Subcutaneous adipose tissue (tissue), 4 donors: Measurements from ENCODE around the gene PHLPP2. TPM values are rescaled to one million over a fixed set of nuclear protein-coding genes. Genes with fewer than 3 reads are reported as not detected.

Source experiments
- total RNA-seq, 4 donors: library from RNA; depleted of rRNA; stranded (reverse); fragments of >200 nt; gene quantifications; one replicate each; pipeline ENCODE4 v1.1.0, GENCODE V29; 2016
- TF ChIP-seq, protein P1 (sequence below): fragments of 450-650 bp; IDR thresholded peaks from one replicate; pipeline ENCODE4 v1.5.1; 2016; ENCODE audit warnings: low read depth, mild to moderate bottlenecking, control low read depth, antibody characterized with exemption, moderate library complexity

The PHLPP2 gene
- total RNA-seq, 4 donors from 2014 or later = 9.0 to 12.1 (median 10.4) TPM

DNA sequence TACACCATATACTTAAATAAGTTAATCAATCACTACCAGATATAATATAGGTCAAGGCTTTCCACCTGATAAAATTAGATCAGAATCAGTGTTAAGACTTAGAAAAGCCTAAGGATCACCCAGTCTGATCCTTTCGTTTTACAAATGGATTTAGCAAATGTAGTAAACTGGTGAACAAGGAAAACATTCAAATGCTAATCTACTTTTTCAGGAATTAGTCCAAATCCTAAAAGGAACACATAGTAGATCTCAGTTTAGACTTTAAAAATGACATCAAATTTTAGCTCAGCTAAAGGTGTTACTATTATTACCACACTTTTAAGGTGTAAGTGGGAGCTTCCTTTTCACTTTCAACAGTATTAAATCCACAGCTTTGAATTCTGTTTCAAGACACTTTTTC is 12.0 kb downstream of the PHLPP2 start:
- TF ChIP-seq, protein P1, sequence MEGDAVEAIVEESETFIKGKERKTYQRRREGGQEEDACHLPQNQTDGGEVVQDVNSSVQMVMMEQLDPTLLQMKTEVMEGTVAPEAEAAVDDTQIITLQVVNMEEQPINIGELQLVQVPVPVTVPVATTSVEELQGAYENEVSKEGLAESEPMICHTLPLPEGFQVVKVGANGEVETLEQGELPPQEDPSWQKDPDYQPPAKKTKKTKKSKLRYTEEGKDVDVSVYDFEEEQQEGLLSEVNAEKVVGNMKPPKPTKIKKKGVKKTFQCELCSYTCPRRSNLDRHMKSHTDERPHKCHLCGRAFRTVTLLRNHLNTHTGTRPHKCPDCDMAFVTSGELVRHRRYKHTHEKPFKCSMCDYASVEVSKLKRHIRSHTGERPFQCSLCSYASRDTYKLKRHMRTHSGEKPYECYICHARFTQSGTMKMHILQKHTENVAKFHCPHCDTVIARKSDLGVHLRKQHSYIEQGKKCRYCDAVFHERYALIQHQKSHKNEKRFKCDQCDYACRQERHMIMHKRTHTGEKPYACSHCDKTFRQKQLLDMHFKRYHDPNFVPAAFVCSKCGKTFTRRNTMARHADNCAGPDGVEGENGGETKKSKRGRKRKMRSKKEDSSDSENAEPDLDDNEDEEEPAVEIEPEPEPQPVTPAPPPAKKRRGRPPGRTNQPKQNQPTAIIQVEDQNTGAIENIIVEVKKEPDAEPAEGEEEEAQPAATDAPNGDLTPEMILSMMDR = no peak

GRCh38 chr16:71711789-71712188 is 12.7 kb downstream of the PHLPP2 start:
- TF ChIP-seq, protein P1 = no peak

DNA sequence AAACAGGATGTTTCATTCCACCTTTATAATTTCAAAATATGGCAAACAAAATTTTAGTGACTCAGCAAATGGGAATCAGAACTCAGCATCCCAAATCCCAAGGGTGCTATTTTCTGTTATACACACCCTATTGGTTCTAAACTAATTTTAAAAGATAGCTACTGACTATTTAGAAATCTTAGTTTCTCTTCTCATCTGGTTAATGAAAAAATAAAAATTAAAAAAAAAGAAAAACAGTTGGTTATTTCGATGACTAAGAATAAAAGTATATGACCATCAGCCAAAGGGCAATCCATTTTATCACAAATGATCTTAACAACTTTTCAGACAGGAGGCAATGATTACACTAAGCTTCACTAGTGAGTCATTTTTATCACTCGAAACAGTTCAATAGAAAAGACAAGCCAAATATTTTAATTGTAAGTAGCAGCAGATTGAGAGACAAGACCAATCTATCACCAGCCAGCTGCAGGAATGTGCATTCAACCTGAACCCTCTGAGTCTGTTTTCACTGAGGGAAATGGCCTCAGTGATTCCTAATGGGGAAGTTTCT is 15.2 kb downstream of the PHLPP2 start:
- TF ChIP-seq, protein P1 = no peak

GRCh38 chr16:71708696-71709095 is 15.8 kb downstream of the PHLPP2 start:
- TF ChIP-seq, protein P1 = no peak

GRCh38 chr16:71707199-71707598 is 17.3 kb downstream of the PHLPP2 start:
- TF ChIP-seq, protein P1 = no peak

GRCh38 chr16:71706046-71706445 is 18.5 kb downstream of the PHLPP2 start:
- TF ChIP-seq, protein P1 = no peak

- TF ChIP-seq, protein P1 = no peak
These were observed 21.2 kb downstream of the PHLPP2 start for GRCh38 chr16:71703333-71703732.
